ENCODE results near the gene NAA38.

Gene NAA38

DNA sequence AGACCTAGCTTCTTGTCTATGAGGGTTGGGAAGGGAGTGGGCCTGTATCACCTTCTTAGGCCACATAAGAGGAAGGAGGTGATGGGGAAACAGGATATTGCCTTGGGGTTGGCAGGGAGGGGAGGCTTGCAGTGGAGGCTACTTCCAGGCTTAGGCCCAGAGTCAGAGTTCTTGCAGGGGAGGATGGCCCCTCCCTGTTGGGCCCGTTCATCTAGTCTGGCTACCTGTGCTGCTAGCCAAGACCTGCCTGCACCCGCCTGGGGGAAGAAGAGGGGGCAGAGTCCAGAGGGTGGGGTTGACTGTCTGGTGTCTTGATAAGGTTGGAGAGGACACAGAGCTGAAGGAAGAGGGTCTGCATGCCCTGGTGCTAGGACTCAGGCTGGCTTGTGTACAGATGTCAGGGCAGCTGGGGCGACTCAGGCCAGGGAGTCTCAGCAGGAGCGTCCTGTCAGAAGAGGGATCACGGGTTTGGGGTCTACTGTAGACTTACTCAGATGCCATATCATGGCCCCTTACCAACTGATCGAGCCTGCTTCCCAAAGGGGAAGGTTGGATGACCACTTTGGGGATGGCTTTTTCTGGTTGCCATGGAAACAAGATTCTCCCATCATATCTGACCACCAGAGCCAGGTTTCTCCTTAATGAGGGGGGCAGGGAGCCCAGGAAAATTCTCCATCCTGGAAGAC is 18.0 kb downstream of the NAA38 start:
- DNase-seq = no peak

DNA sequence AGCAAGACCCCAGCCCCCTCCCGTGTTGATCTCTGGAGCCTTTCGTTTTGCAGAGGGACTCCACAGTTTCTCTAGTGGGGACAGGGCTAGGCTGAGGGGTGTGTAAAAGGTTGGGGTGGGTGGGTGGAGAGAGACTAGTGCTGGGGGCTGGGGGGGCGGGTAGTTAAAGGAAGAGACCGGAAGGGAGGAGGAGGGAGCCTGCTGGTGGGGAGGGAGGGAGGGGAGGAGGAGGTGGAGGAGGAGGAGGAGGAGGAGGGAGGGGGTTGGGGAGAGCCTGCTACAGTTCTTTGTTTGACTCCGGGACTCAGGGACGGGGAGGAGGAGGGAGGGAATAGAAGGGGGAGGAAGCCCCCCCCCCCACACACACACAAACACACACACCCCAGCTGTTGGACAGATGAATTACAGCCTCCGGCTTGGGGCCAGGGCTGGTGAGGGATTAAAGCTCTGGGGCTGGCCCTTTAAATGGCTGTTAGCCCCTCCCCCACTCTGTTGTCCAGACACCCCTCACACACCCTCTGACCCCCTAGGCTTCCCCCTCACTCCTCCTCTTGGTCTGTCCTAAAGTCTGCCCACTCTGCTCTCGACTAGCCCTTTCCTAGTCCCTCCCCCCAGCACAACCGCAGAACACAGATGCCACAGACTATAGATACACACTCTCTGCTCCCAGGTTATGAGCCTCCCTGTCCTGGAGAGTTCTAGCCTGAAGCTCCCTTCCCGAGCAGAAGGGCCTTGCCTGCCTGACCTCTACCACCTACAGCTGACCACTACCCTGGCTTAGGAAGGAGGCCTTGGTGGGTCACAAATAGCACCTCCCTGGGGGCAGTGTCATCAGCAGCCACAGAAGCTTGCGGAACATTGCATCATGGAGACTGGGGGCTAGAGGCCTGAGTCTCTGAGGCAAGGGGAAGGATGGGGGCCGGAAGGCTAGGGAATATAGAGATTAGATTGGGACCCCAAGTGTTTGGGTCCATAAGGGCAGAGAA is 19.0 kb downstream of the NAA38 start:
- DNase-seq = no peak

- no peak for DNase-seq
Measured at GRCh38 chr17:7837408-7838088, 19.8 kb downstream of the NAA38 start.

- DNase-seq = peak; percentile 79
Measured at GRCh38 chr17:7836596-7837407, 20.6 kb downstream of the NAA38 start.

DNA sequence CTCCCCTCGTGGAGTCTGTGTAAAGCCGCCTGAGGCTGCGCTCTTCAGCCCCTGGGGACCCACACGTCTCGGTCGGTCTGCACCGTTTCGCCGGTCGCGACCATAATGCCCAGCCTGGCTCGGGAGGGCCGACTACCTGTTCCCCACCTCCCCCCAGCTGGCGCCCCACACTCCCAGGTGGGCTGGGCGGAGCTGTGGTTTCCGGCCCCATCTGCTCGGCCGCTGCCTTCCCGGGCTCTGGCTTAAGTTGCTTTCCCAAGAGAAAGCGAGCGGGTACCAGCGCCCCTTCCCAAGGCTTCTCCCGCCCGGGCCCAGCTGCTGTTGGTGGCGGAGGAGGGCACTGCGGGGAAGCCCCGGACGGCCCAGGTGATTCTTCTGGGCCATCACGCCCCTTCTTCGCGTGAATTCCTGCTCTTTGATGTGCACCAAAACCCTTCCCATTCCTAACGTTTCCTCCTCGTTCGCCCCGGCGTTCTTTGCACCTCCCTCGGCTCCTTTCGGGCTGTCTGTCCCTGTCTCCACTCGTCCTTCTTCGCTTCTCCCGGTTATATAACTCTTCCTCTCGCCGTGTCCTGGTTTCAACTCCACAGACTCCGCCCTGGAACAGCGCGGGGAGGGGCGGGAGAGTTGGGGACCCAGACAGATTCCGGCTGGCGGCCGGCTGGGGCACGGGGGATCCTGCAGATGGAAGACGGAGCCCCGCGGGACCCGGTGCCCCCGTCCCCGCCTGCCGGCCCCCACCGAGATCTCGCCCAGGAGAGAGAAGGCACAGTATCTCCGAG is 21.4 kb downstream of the NAA38 start:
- peak; percentile 66 for DNase-seq

GRCh38 chr17:7834957-7835813 is 22.2 kb downstream of the NAA38 start:
- DNase-seq = peak; percentile 92

DNA sequence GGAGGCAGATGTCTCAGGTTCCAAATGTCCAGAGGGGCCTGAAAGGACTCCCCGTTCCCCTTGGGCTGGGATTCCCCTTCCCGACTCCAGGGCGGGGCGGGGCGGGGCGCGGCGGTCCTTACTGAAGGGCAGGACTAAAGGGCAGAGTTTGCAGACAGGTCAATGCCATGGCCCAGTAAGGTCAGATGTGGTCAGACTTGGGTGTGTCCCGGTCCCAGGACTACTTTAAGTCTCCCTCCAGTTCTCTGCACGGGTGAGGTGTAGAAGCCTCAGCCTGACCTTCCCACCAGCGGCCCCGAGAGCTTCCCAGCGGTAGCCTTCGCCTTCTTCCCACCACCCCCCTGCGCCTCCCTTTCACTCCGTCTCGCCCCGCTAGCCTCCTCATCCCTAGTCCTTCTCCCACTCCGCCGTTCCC is 22.8 kb downstream of the NAA38 start:
- DNase-seq = peak; percentile 68

DNA sequence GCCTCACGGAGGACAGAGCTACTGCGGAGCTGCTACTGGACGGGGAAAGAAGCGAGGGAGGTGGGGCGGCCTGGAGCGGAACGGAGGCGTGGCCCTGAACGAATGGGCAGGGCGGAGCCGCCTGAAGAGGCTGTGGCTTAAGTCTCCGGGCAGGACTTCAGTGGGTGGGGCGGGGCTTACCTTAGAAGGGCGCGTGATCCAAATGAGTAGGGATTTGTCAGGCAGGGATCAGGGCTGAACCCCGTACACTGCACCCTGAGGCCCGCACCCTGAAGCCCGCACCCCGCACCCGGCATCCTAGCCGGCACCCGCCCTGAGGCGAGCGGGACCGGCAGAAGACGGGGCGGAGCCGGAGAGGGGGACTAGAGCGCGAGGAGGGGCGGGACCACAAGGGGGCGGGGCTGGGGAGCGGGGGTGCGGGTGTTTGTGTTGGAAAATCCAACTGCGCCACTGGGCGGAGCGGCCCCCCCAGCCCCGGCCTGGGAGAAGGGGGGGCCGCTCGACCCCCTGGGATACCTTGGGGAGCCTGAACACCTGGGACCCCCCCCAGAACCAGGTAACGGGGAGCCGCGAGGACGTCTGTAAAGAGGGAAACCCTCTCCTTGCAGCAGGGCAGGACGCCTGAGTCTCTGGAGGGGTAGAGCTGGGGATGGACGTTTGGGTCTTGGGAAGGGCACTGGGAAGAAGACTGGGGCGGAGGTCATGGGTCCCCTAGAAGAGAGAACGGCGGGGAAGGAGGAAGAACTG is 23.4 kb downstream of the NAA38 start, which contains the start of gene KDM6B:
TSS of gene KDM6B (plus strand) at position 423 of the 747 bp plus-strand sequence. CDS start 11,338 bp downstream, outside the sequence.
- DNase-seq = peak; percentile 91

GRCh38 chr17:7833011-7833794 is 24.2 kb downstream of the NAA38 start:
- no peak for DNase-seq

GRCh38 chr17:7832431-7832830 is 24.9 kb downstream of the NAA38 start:
- no peak for DNase-seq

DNA sequence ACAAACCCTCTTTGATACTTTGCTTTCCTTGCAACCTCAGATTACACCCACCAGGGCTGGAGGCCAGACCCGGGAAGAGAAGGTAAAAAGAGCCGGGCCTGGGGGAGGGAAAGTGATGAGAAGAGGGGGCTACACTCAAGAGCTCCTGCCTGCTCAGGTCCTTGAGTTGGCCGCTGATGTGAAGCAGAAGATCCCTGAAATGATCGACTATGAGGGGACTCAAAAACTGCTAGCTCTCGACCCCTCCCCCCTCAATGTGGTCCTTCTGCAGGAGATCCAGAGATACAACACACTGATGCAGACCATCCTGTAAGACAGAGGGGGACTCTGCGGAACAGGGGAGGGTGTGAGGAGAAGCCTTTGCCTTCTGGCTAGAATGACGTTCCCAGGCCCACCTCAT is 26.1 kb downstream of the NAA38 start:
- DNase-seq = no peak

DNA sequence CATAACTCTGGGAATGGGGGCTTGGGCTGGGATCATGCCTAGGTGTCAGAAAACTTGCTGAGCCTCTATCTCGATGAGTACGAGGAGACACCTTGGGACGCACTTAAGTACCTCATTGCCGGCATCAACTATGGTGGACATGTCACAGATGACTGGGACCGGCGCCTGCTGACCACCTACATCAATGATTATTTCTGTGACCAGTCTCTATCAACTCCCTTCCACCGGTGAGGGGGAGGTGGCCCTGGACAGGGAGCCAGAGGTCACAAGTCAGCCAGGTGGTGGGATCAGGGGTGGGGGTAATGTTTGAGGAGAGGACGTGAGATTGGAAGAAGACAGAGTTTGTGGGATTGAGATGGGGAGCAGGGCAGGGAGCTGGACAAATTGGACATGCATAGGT is 26.7 kb downstream of the NAA38 start:
- DNase-seq = no peak

- no peak for DNase-seq
Measured at GRCh38 chr17:7825206-7825990, 32.0 kb downstream of the NAA38 start.

DNA sequence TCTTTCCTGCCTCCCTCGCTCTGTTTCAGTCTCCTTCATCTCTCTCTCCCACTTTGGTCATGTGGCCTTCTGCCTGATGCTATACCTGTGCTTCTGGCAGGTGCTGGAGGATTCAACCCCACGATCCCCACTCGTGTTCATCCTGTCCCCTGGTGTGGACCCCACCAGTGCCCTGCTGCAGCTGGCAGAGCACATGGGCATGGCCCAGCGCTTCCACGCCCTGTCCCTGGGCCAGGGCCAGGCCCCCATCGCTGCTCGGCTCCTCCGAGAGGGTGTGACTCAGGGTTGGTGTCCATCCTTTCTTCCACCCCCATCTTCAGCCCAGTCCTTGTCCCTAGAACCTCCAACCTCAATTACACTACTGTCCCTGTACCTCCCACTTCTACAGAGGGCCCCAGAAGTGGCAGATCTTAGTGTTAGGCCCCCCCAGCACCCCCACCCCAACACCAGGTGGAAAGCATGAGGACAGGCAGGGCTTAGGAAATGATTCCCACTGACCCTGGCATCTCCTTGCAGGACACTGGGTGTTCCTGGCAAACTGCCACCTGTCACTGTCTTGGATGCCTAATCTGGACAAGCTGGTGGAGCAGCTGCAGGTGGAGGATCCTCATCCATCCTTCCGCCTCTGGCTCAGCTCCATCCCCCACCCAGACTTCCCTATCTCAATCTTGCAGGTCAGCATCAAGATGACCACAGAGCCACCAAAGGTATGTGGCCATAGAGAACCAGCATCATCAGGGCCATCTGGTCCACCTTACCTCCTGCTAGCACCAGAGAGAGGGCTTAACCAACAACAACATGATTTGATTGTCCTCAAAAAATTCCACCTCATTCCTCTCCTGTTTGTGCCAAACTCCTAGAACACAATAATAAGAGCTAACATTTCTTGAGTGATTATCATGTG is 33.1 kb downstream of the NAA38 start:
- DNase-seq = no peak

DNA sequence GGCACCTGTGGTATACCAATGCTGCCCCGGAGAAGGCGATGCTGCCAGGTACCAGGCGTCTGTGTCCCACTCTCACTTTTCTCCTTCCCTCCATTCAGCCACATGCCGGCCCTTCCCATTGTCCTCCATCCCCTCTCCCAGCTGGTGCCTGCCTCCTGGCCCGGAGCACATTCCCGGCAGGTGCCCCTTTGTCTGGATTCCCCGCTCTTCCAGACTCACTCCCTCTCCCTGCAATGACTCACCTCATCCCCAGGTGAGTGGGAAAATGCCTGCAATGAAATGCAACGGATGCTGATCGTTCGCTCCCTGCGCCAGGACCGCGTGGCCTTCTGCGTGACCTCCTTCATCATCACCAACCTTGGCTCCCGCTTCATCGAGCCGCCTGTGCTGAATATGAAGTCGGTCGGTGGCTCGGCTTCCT is 33.8 kb downstream of the NAA38 start:
- no peak for DNase-seq

DNA sequence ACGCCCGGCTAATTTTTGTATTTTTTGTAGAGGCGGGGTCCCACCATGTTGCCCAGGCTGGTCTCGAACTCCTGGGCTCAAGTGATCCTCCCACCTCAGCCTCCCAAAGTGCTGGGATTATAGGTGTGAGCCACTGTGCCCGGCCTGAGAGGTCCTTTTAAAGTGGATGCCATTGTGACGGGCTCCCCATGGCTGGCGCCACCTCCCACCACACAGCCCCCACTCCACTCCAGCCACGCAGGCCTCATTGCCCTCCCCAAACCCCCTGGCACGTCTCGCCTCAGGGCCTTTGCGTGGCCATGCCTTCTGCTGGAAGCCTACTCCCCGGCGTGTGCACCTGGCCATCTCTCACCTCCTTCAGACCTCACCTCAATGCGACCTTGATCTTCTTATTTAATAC is 35.2 kb downstream of the NAA38 start:
- DNase-seq = no peak

GRCh38 chr17:7820231-7820630 is 37.1 kb downstream of the NAA38 start:
- no peak for DNase-seq

Measured in stimulated activated CD8-positive, alpha-beta memory T cell treated with anti-CD3 and anti-CD28 coated beads, Interleukin-4, amount 100 ng/mL, for 48 hours (primary cell).